ENCODE measurements around the gene C19orf53.
"Not testable (repeated sequence)": the region's sequence is repeated elsewhere in the genome, so short reads cannot be mapped to it uniquely, and the experiment has no call there.

C19orf53 gene

DNA sequence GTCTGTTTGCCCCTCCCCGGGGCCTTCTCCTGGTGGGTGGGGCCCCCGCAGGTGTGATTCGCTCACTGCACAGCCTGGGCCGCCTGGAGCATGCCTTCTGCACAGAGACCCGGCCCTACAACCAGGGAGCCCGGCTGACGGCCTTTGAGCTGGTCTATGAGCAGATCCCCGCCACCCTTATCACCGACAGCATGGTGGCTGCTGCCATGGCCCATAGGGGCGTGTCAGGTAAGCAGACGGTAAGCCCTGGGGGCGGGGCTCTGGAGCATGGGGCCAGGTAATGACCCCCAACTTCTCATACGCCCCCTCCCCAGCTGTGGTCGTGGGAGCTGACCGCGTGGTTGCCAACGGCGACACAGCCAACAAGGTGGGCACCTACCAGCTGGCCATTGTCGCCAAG is 5.7 kb upstream of the C19orf53 start:
- TF ChIP-seq, protein P1, sequence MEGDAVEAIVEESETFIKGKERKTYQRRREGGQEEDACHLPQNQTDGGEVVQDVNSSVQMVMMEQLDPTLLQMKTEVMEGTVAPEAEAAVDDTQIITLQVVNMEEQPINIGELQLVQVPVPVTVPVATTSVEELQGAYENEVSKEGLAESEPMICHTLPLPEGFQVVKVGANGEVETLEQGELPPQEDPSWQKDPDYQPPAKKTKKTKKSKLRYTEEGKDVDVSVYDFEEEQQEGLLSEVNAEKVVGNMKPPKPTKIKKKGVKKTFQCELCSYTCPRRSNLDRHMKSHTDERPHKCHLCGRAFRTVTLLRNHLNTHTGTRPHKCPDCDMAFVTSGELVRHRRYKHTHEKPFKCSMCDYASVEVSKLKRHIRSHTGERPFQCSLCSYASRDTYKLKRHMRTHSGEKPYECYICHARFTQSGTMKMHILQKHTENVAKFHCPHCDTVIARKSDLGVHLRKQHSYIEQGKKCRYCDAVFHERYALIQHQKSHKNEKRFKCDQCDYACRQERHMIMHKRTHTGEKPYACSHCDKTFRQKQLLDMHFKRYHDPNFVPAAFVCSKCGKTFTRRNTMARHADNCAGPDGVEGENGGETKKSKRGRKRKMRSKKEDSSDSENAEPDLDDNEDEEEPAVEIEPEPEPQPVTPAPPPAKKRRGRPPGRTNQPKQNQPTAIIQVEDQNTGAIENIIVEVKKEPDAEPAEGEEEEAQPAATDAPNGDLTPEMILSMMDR (IDR thresholded peaks at IDR 0.05; ENCODE audit: extremely low read depth, insufficient read depth, missing control alignments), result no peak
- in situ Hi-C loops (cut with MboI; ENCODE audit: low pct_unique_long_range_greater_than_20kb, low sequenced_read_pairs, unreplicated experiment), result no loop called here
- DNase-seq (ENCODE audit: low spot score), result no peak

DNA sequence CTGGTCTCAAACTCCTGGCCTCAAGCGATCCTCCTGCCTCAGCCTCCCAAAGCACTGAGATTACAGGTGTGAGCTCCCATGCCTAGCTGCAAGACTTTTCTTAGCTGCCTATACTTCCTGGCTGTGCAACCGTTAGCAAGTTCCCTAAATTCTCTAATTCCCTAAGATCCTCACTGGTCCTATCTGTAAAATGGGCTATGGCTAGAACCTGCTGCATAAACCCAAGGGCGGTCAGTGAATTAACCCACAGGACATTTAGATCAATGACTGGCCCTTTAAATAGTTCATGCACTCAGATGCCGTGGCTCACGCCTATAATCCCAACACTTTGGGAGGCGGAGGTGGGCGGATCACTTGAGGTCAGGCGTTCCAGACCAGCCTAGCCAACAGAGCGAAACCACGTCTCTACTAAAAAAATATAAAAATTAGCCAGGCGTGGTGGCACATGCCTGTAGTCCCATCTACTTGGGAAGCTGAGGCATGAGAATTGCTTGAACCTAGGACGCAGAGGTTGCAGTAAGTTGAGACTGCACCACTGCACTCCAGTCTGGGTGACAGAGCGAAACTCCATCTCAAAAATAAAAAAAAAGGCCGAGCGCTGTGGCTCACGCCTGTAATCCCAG is 4.1 kb upstream of the C19orf53 start:
- TF ChIP-seq, protein P1 (IDR thresholded peaks at IDR 0.05; ENCODE audit: extremely low read depth, insufficient read depth, missing control alignments), result no peak
- no peak for DNase-seq (ENCODE audit: low spot score)
- in situ Hi-C loops (cut with MboI; ENCODE audit: low pct_unique_long_range_greater_than_20kb, low sequenced_read_pairs, unreplicated experiment), result no loop called here

DNA sequence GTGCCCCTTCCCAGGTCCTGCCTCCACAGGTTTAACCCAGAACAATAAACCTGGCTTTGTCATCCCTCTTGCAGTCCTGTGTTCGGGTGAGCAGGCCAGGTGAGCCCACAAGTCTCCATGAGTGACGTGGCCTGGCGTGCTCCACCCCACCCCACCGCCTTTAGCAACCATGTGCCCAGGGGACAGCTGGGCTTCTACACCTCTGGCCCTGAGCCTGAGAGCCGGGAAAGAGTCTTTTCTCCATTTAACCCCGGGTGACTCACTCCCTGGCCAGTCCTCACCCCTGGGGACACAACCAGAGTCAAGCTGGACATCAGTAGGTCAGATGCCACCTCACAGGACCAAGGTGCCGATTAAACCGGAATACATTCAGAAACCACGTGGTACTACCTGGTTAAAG is 4.1 kb downstream of the C19orf53 start:
- TF ChIP-seq, protein P1 (IDR thresholded peaks at IDR 0.05; ENCODE audit: extremely low read depth, insufficient read depth, missing control alignments), result no peak
- in situ Hi-C loops (cut with MboI; ENCODE audit: low pct_unique_long_range_greater_than_20kb, low sequenced_read_pairs, unreplicated experiment), result no loop called here
- DNase-seq (ENCODE audit: low spot score), result no peak

DNA sequence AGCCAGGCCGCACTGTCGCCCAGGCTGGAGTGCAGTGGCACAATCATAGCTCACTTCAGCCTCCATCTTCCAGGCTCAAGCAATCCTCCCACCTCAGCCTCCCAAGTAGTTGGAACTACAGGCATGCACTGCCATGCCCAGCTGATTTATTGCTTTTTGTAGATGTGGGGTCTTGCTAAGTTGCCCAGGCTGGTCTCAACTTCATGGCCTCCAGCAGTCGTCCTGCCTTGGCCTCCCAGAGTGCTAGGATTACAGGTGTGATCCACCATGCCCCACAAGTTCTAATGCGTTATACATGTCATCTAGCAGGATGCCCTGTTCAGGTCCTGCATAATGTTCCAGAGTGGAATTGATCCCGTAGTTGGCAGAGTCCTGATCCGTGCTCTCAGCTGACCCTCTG is 4.6 kb downstream of the C19orf53 start:
- in situ Hi-C loops (cut with MboI; ENCODE audit: low pct_unique_long_range_greater_than_20kb, low sequenced_read_pairs, unreplicated experiment), result no loop called here
- TF ChIP-seq, protein P1 (IDR thresholded peaks at IDR 0.05; ENCODE audit: extremely low read depth, insufficient read depth, missing control alignments), result no peak
- no peak for DNase-seq (ENCODE audit: low spot score)

DNA sequence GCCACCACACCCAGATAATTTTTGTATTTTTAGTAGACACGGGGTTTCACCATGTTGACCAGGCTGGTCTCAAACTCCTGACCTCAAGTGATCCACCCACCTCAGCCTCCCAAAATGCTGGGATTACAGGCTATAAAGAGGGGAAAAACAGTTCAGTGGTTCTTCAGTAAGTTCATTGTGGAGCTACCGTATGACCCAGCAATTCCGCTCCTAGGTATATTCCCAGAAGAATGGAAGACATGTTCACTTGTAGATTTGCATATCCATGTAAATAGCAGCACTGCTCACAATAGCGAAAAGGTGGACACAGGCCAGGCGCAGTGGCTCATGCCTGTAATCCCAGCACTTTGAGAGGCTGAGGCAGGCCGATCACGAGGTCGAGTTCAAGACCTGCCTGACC is 5.5 kb downstream of the C19orf53 start:
- in situ Hi-C loops (cut with MboI; ENCODE audit: low pct_unique_long_range_greater_than_20kb, low sequenced_read_pairs, unreplicated experiment), result loop anchor here (10.0 kb wide), 1 partner anchor 75 kb away; no protein-coding TSS in a partner anchor
- not testable (repeated sequence) for DNase-seq (ENCODE audit: low spot score)

DNA sequence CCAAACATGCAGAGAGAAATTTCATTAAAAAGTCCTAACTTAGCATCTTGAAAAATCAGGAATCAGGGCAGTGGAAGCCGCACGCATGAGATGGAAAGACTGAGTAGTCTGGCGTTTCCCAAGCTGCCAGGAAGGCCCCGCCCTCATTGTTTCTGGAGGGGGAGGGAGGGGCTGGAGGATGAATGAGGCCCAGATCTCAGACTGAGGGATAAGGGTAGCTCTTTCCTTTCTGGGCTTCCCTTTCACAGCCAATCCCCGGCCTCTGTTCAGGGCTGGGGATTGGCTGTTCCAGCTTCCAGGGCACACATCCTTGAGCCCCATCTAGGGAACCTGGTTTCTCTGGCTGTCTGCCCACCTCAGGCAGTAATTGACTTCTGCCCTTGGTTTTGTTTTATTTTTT is 7.3 kb downstream of the C19orf53 start:
- TF ChIP-seq, protein P1 (IDR thresholded peaks at IDR 0.05; ENCODE audit: extremely low read depth, insufficient read depth, missing control alignments), result no peak
- in situ Hi-C loops (cut with MboI; ENCODE audit: low pct_unique_long_range_greater_than_20kb, low sequenced_read_pairs, unreplicated experiment), result loop anchor here (10.0 kb wide), 1 partner anchor 73 kb away; no protein-coding TSS in a partner anchor
- DNase-seq (ENCODE audit: low spot score), result no peak

DNA sequence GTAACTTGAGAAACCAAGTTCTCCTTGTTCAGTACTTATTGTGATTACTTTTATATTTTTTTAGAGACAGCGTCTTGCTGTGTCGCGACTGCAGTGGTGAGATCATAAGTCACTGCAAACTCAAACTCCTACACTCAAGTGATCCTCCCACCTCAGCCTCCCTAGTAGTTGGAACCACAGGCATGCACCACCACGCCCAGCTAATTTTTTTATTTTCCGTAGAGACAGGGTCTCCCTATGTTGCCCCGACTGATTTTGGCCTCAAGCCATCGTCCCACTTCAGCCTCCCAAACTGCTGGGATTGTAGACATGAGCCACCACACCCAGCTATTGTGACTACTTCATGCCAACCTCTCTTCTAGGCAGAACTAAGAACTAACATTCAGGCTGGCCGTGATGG is 8.3 kb downstream of the C19orf53 start:
- TF ChIP-seq, protein P1 (IDR thresholded peaks at IDR 0.05; ENCODE audit: extremely low read depth, insufficient read depth, missing control alignments), result no peak
- DNase-seq (ENCODE audit: low spot score), result no peak
- in situ Hi-C loops (cut with MboI; ENCODE audit: low pct_unique_long_range_greater_than_20kb, low sequenced_read_pairs, unreplicated experiment), result loop anchor here (10.0 kb wide), 1 partner anchor 72 kb away; no protein-coding TSS in a partner anchor
